ENCODE measurements around the gene ITPRIPL1. TPM values are rescaled to one million over a fixed set of nuclear protein-coding genes. Genes with fewer than 3 reads are reported as not detected.

ITPRIPL1 gene
- total RNA-seq, 5 donors from 2014 or later (not counting 1 experiment from before 2014, with no cell fraction given), result 3.9 to 13.7 (median 12.7) TPM

DNA sequence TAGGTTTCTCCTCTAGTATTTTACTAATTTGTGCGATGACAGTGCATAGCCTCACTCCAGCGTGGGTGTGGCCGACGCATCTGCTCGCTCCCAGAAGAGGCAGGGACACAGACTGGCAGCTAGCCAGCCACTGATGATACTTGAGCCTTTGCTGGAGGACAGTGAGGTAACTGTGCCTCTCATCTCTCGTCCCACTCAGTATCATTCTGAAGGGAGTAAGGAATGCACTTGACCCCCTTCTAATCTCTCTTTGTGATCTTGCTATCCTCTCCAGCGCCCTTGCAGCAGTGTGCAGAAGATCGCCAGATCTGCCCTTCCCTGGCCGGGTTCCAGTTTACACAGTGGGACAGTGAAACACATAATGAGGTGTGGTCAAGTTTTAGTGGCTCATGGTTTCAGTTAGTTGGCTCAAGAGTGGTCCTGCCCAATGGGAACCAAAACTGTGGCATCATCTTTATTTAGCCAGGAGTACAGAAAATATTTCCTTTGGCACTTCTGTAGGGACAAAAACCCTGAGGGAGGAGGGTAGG lies 28.0 kb downstream of the ITPRIPL1 start:
- Histone ChIP-seq H3K36me3 (ENCODE audit: control insufficient read depth in 2 of 2, extremely low read depth in 1 of 2, insufficient read depth in 1 of 2, low read length in 1 of 2) (no peaks in the 10 kb centered on the region), H3K27ac (ENCODE audit: low read length) (no peak overlapping the region), H3K4me1 (ENCODE audit: control insufficient read depth in 1 of 2, extremely low read depth in 1 of 2, insufficient read depth in 2 of 2, low read length in 2 of 2) (no peaks in the 10 kb centered on the region), H3K4me3 (ENCODE audit: control insufficient read depth in 1 of 2, extremely low read depth in 1 of 2, low read length in 1 of 2) (no peak overlapping the region), H3K27me3 (replicated peaks in 1 of 2; ENCODE audit: control insufficient read depth in 2 of 2, extremely low read depth in 1 of 2, insufficient read depth in 2 of 2, low read length in 1 of 2) (no peaks in the 10 kb centered on the region), H3K9me3 (no peaks in the 10 kb centered on the region)
- no peaks in the 10 kb centered on the region for H3K36me3 Mint-ChIP-seq
- H3K27me3 Mint-ChIP-seq, result no peaks in the 10 kb centered on the region
- no peak overlapping the region for H3K27ac Mint-ChIP-seq
- H3K9me3 Mint-ChIP-seq, result no peaks in the 10 kb centered on the region
- ATAC-seq (replicated peaks in 1 of 4) (no peak), DNase-seq (no peak)
- H3K4me1 Mint-ChIP-seq, result no peaks in the 10 kb centered on the region
- 86% methylated on average over 4 of the region's 9 CpGs for WGBS (ENCODE audit: insufficient coverage)
- no peak overlapping the region for H3K4me3 Mint-ChIP-seq
- POLR2A ChIA-PET, result no interaction called here
- CTCF ChIA-PET, result no interaction called here

DNA sequence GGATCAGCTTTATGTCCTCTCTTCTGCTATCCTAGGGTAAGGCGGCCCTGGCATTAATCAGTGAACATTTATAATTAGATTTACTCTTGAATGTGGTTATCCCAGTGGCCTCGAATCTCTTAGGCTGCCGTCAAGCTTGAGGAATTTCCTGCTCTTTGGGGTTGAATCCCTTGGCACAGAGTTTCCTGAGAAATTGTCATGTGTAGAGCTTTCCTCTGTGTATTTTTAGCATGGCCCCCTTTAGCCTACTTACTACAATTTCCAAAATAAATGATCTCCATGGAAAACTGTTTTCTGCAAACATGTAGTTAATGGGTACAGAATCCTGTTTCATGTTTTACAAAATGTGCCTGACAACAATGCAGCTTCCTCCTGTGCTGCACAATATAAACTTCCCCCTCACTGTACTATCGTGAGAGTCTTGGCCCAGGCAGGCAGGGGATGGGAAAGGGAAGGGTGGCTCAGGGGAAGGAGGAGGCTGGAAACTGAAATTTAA lies 28.5 kb downstream of the ITPRIPL1 start:
- no peaks in the 10 kb centered on the region for H3K27me3 Mint-ChIP-seq
- Histone ChIP-seq H3K9me3 (no peaks in the 10 kb centered on the region), H3K27ac (ENCODE audit: low read length) (no peak overlapping the region), H3K36me3 (ENCODE audit: control insufficient read depth in 2 of 2, extremely low read depth in 1 of 2, insufficient read depth in 1 of 2, low read length in 1 of 2) (no peaks in the 10 kb centered on the region), H3K27me3 (replicated peaks in 1 of 2; ENCODE audit: control insufficient read depth in 2 of 2, extremely low read depth in 1 of 2, insufficient read depth in 2 of 2, low read length in 1 of 2) (no peaks in the 10 kb centered on the region), H3K4me3 (ENCODE audit: control insufficient read depth in 1 of 2, extremely low read depth in 1 of 2, low read length in 1 of 2) (no peak overlapping the region), H3K4me1 (ENCODE audit: control insufficient read depth in 1 of 2, extremely low read depth in 1 of 2, insufficient read depth in 2 of 2, low read length in 2 of 2) (no peaks in the 10 kb centered on the region)
- no peak overlapping the region for H3K27ac Mint-ChIP-seq
- no CpG with 5 or more reads among the region's 4 CpGs for WGBS (ENCODE audit: insufficient coverage)
- no peak overlapping the region for H3K4me3 Mint-ChIP-seq
- no peaks in the 10 kb centered on the region for H3K9me3 Mint-ChIP-seq
- ChIA-PET POLR2A (no interaction called here), CTCF (no interaction called here)
- H3K4me1 Mint-ChIP-seq, result no peaks in the 10 kb centered on the region
- H3K36me3 Mint-ChIP-seq, result no peaks in the 10 kb centered on the region
- DNase-seq (no peak), ATAC-seq (replicated peaks in 1 of 4) (no peak)

DNA sequence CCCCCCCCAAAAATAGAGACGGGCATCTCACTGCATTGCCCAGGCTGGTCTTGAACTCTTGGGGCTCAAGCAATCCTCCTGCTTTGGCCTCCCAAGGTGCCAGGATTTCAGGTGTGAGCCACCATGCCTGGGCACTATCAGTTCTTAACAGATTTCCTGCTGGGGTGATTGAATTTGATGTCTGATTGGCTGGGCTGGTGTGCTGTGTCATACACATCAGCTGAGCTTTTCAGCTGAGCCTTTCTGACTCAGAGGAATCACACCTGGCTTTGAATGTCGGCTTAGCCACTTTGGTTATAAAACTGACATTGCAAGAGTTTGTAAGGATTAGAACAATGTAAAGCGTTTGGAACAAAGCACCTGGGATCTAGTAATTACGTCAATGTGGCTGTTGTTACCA lies 29.4 kb downstream of the ITPRIPL1 start:
- DNase-seq (no peak), ATAC-seq (replicated peaks in 1 of 4) (no peak)
- no peak overlapping the region for H3K4me3 ChIP-seq (ENCODE audit: control insufficient read depth in 1 of 2, extremely low read depth in 1 of 2, low read length in 1 of 2)
- H3K27me3 ChIP-seq (replicated peaks in 1 of 2; ENCODE audit: control insufficient read depth in 2 of 2, extremely low read depth in 1 of 2, insufficient read depth in 2 of 2, low read length in 1 of 2), result no peaks in the 10 kb centered on the region
- H3K9me3 ChIP-seq, result no peaks in the 10 kb centered on the region
- H3K4me1 ChIP-seq (ENCODE audit: control insufficient read depth in 1 of 2, extremely low read depth in 1 of 2, insufficient read depth in 2 of 2, low read length in 2 of 2), result peaks cover 0 to 6% of the 10 kb centered on the region in 2 experiments
- no peak overlapping the region for H3K27ac ChIP-seq (ENCODE audit: low read length)
- POLR2A ChIA-PET, result interaction anchor here in 1 of 2 donors (0.6 kb wide), 1 partner anchor 19 kb away, joined by 3 read pairs; the partner anchor contains the start of gene NCAPH
- H3K9me3 Mint-ChIP-seq, result no peaks in the 10 kb centered on the region
- H3K4me1 Mint-ChIP-seq, result peaks cover 0 to 7% (median 0%) of the 10 kb centered on the region in 3 donors
- CTCF ChIA-PET, result no interaction called here
- WGBS (ENCODE audit: insufficient coverage), result 84% methylated on average over 2 of the region's 4 CpGs
- no peak overlapping the region for H3K27ac Mint-ChIP-seq
- H3K36me3 ChIP-seq (ENCODE audit: control insufficient read depth in 2 of 2, extremely low read depth in 1 of 2, insufficient read depth in 1 of 2, low read length in 1 of 2), result no peaks in the 10 kb centered on the region
- H3K27me3 Mint-ChIP-seq, result no peaks in the 10 kb centered on the region
- no peak overlapping the region for H3K4me3 Mint-ChIP-seq
- no peaks in the 10 kb centered on the region for H3K36me3 Mint-ChIP-seq

DNA sequence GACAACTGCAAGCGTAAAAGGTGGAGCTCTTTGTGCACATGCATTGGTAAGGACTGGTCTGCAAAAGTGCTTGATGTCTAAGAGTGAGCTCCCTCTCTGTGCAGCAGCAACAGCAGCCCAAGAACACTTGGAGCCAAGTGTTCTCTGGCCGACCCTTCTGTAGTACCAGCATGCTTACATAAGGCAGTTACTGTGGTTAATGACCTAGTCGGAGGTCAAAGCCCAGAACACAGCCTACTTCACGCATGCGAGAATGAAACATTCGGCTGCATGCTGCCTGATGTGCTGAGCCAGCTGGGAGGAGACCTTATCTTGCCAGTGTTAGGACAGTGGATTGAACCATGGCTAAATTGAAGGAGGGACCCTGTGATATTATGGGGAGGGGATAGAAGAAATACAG lies 31.8 kb downstream of the ITPRIPL1 start:
- peaks cover 0 to 10% of the 10 kb centered on the region in 2 experiments for H3K4me1 ChIP-seq (ENCODE audit: control insufficient read depth in 1 of 2, extremely low read depth in 1 of 2, insufficient read depth in 2 of 2, low read length in 2 of 2)
- H3K4me3 Mint-ChIP-seq, result no peak overlapping the region
- no peaks in the 10 kb centered on the region for H3K9me3 Mint-ChIP-seq
- ChIA-PET CTCF (no interaction called here), POLR2A (interaction anchor here (0.5 to 0.6 kb wide), 2 partner anchors 90 to 116 kb away, joined by 4 to 5 read pairs; no protein-coding TSS in a partner anchor)
- ATAC-seq (replicated peaks in 1 of 4) (no peak), DNase-seq (no peak)
- H3K27me3 ChIP-seq (replicated peaks in 1 of 2; ENCODE audit: control insufficient read depth in 2 of 2, extremely low read depth in 1 of 2, insufficient read depth in 2 of 2, low read length in 1 of 2), result no peaks in the 10 kb centered on the region
- no peaks in the 10 kb centered on the region for H3K27me3 Mint-ChIP-seq
- WGBS (ENCODE audit: insufficient coverage), result 96% methylated on average over 6 of the region's 6 CpGs
- no peak overlapping the region for H3K27ac ChIP-seq (ENCODE audit: low read length)
- no peak overlapping the region for H3K27ac Mint-ChIP-seq
- H3K4me1 Mint-ChIP-seq, result peaks cover 0 to 19% (median 10%) of the 10 kb centered on the region in 3 donors
- no peak overlapping the region for H3K4me3 ChIP-seq (ENCODE audit: control insufficient read depth in 1 of 2, extremely low read depth in 1 of 2, low read length in 1 of 2)
- no peaks in the 10 kb centered on the region for H3K36me3 ChIP-seq (ENCODE audit: control insufficient read depth in 2 of 2, extremely low read depth in 1 of 2, insufficient read depth in 1 of 2, low read length in 1 of 2)
- H3K9me3 ChIP-seq, result no peaks in the 10 kb centered on the region
- H3K36me3 Mint-ChIP-seq, result no peaks in the 10 kb centered on the region

DNA sequence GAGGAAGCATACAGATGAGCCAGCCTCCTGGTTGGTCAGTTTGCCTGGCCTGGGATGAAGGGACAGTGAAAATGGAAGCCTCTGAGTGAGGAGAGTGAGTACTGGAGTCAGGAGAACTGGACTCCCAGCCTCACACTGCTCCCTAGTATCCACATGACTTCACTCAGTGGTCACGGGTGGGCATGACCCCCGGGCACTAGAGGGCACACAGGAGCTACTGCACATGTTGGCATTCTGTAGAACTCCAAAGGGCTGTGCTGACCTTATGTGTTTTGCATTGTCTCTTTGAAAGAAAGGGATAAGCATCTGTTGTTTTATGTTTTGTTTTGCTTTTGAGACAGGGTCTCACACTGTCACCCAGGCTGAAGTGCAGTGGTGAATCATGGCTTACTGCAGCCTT lies 34.2 kb downstream of the ITPRIPL1 start:
- ATAC-seq (replicated peaks in 1 of 4) (peak; percentile 67 to 89 (median 73)), DNase-seq (peak in 33 of 35 experiments; percentile 20 to 65 (median 46))
- Histone ChIP-seq H3K4me1 (ENCODE audit: control insufficient read depth in 1 of 2, extremely low read depth in 1 of 2, insufficient read depth in 2 of 2, low read length in 2 of 2) (peaks cover 0 to 10% of the 10 kb centered on the region in 2 experiments), H3K4me3 (ENCODE audit: control insufficient read depth in 1 of 2, extremely low read depth in 1 of 2, low read length in 1 of 2) (no peak overlapping the region), H3K36me3 (ENCODE audit: control insufficient read depth in 2 of 2, extremely low read depth in 1 of 2, insufficient read depth in 1 of 2, low read length in 1 of 2) (peaks cover 0 to 2% of the 10 kb centered on the region in 2 donors), H3K9me3 (no peaks in the 10 kb centered on the region), H3K27me3 (replicated peaks in 1 of 2; ENCODE audit: control insufficient read depth in 2 of 2, extremely low read depth in 1 of 2, insufficient read depth in 2 of 2, low read length in 1 of 2) (no peaks in the 10 kb centered on the region), H3K27ac (ENCODE audit: low read length) (no peak overlapping the region)
- no CpG with 5 or more reads among the region's 2 CpGs for WGBS (ENCODE audit: insufficient coverage)
- Mint-ChIP-seq H3K4me3 (no peak overlapping the region), H3K36me3 (no peaks in the 10 kb centered on the region), H3K4me1 (peaks cover 0 to 19% (median 10%) of the 10 kb centered on the region in 3 donors), H3K9me3 (no peaks in the 10 kb centered on the region), H3K27me3 (no peaks in the 10 kb centered on the region), H3K27ac (peak overlapping the region; percentile 1 to 90)
- CTCF ChIA-PET, result interaction anchor here in 1 of 2 donors (0.6 to 1.4 kb wide), 2 partner anchors 48 to 183 kb away, joined by 3 read pairs; no protein-coding TSS in a partner anchor
- POLR2A ChIA-PET, result no interaction called here

DNA sequence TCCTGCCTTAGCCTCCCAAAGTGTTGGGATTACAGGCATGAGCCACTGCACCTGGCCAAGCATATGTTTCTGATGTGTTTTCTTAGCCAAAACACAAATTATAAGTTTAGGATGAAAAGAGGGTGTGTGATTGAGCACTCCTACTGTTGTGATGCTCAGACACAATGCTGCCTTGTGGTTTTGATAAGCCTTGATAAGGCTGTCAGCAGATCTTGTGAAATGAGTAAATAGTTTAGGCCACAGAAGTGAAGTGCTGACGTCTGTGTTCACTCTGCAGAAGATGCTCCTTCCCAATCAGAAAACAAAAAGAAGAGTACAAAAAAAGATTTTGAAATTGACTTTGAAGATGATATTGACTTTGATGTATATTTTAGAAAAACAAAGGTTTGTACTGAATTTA lies 34.7 kb downstream of the ITPRIPL1 start:
- WGBS (ENCODE audit: insufficient coverage), result no CpG with 5 or more reads among the region's 1 CpG
- peak overlapping the region; percentile 87 to 90 for H3K27ac Mint-ChIP-seq
- POLR2A ChIA-PET, result no interaction called here
- H3K27me3 Mint-ChIP-seq, result no peaks in the 10 kb centered on the region
- Histone ChIP-seq H3K9me3 (no peaks in the 10 kb centered on the region), H3K4me3 (ENCODE audit: control insufficient read depth in 1 of 2, extremely low read depth in 1 of 2, low read length in 1 of 2) (no peak overlapping the region), H3K4me1 (ENCODE audit: control insufficient read depth in 1 of 2, extremely low read depth in 1 of 2, insufficient read depth in 2 of 2, low read length in 2 of 2) (peaks cover 0 to 10% of the 10 kb centered on the region in 2 experiments), H3K27ac (ENCODE audit: low read length) (no peak overlapping the region), H3K27me3 (replicated peaks in 1 of 2; ENCODE audit: control insufficient read depth in 2 of 2, extremely low read depth in 1 of 2, insufficient read depth in 2 of 2, low read length in 1 of 2) (no peaks in the 10 kb centered on the region), H3K36me3 (ENCODE audit: control insufficient read depth in 2 of 2, extremely low read depth in 1 of 2, insufficient read depth in 1 of 2, low read length in 1 of 2) (peaks cover 0 to 2% of the 10 kb centered on the region in 2 donors)
- H3K4me1 Mint-ChIP-seq, result peaks cover 0 to 19% (median 10%) of the 10 kb centered on the region in 3 donors
- CTCF ChIA-PET, result interaction anchor here in 1 of 2 donors (1.4 kb wide), 1 partner anchor 48 kb away, joined by 3 read pairs; no protein-coding TSS in a partner anchor
- peak in 6 of 35 experiments; percentile 8 to 51 (median 20) for DNase-seq
- H3K36me3 Mint-ChIP-seq, result no peaks in the 10 kb centered on the region
- ATAC-seq (replicated peaks in 1 of 4), result peak; percentile 81 to 93 (median 86)
- H3K9me3 Mint-ChIP-seq, result no peaks in the 10 kb centered on the region
- H3K4me3 Mint-ChIP-seq, result no peak overlapping the region

All from T-cell (primary cell).